SK-N-SH (cell line): ENCODE measurements around the gene ZNF516. TPM values are rescaled to one million over a fixed set of nuclear protein-coding genes. Genes with fewer than 3 reads are reported as not detected.

Experiments used
- CTCF ChIA-PET: fragments of 300-600, 350-600 bp; formaldehyde crosslinking; extraction: SDS; loops from one replicate; lab custom pipeline; 2021; lab: Yijun Ruan, JAX
- POLR2A ChIA-PET: fragments of 350-600 bp; sonication (Branson Sonifier 250); formaldehyde crosslinking; extraction: SDS; loops from one replicate; lab custom pipeline; 2020; ENCODE audit warnings: antibody characterized with exemption, inconsistent platforms; lab: Yijun Ruan, JAX
- DNase-seq: peaks from one replicate; pipeline ENCODE4 v3.0.0; 2012
- H2AFZ ChIP-seq: fragments of 200-600 bp; sonication (generic); 2 replicates; pipeline ENCODE4 v1.8.1; 2016; ENCODE audit warnings: antibody characterized with exemption, mild to moderate bottlenecking, low read depth
- H3F3A ChIP-seq: fragments of 200-600 bp; sonication (generic); replicated peaks from 2 replicates; pipeline ENCODE3; 2016; ENCODE audit warnings: antibody characterized with exemption, mild to moderate bottlenecking; ENCODE audit not compliant: insufficient read depth
- H3K27ac ChIP-seq, 2 experiments: fragments of 200-500 bp in 1 of 2; fragments of 200-600 bp in 1 of 2; sonication (Bioruptor generic) in 1 of 2; sonication (generic), shearing (Covaris generic) in 1 of 2; 2 replicates each; pipeline versions ENCODE4 v1.5.1 to v1.6.1; 2014 to 2016; ENCODE audit warnings: low read depth in 2 of 2, inconsistent platforms in 1 of 2, low read length in 1 of 2, mild to moderate bottlenecking in 1 of 2, mixed read lengths in 1 of 2
- H3K27me3 ChIP-seq: fragments of 200-600 bp; sonication (generic), shearing (Covaris generic); 2 replicates; pipeline ENCODE4 v1.6.1; 2016; ENCODE audit warnings: mixed run types; ENCODE audit not compliant: insufficient read depth
- H3K36me3 ChIP-seq, 2 experiments: fragments of 200-500 bp in 1 of 2; fragments of 200-600 bp in 1 of 2; sonication (Bioruptor generic) in 1 of 2; sonication (generic) in 1 of 2; replicated peaks in 1 of 2; 2 replicates each; pipeline versions ENCODE3 to v1.5.1; 2014 to 2016; ENCODE audit warnings: low read length in 1 of 2, mild to moderate bottlenecking in 1 of 2; ENCODE audit not compliant: insufficient read depth in 2 of 2, control insufficient read depth in 1 of 2
- H3K4me1 ChIP-seq, 2 experiments: fragments of 200-500 bp in 1 of 2; fragments of 200-600 bp in 1 of 2; sonication (Bioruptor generic) in 1 of 2; sonication (generic), shearing (Covaris generic) in 1 of 2; 2 replicates each; pipeline versions ENCODE4 v1.5.1 to v1.6.1; 2014 to 2016; ENCODE audit warnings: low read depth in 1 of 2, low read length in 1 of 2, mixed run types in 1 of 2; ENCODE audit not compliant: insufficient read depth in 2 of 2, control insufficient read depth in 1 of 2
- H3K4me2 ChIP-seq: fragments of 200-600 bp; sonication (generic), shearing (Covaris generic); 2 replicates; pipeline ENCODE4 v1.6.1; 2017; ENCODE audit warnings: mixed run types
- H3K4me3 ChIP-seq, 2 experiments: fragments of 200-500 bp in 1 of 2; fragments of 200-600 bp in 1 of 2; sonication (Bioruptor generic) in 1 of 2; sonication (generic), shearing (Covaris generic) in 1 of 2; 2 replicates each; pipeline versions ENCODE4 v1.5.1 to v1.8.1; 2014 to 2016; ENCODE audit warnings: low read depth in 2 of 2, inconsistent platforms in 1 of 2, low read length in 1 of 2, mild to moderate bottlenecking in 1 of 2, mixed read lengths in 1 of 2, moderate library complexity in 1 of 2
- H3K79me2 ChIP-seq: fragments of 200-600 bp; sonication (generic); 2 replicates; pipeline ENCODE4 v1.8.1; 2017; ENCODE audit warnings: mild to moderate bottlenecking; ENCODE audit not compliant: insufficient read depth
- H3K9ac ChIP-seq: fragments of 200-600 bp; sonication (generic); 2 replicates; pipeline ENCODE4 v1.6.1; 2017; ENCODE audit warnings: mixed run types
- H3K9me2 ChIP-seq: fragments of 200-600 bp; sonication (generic); 2 replicates; pipeline ENCODE4 v1.6.1; 2017; ENCODE audit warnings: mixed run types
- H3K9me3 ChIP-seq: fragments of 200-600 bp; sonication (generic); 2 replicates; pipeline ENCODE4 v1.6.1; 2017; ENCODE audit warnings: mixed run types, mild to moderate bottlenecking, moderate library complexity
- H4K20me1 ChIP-seq: fragments of 200-600 bp; sonication (generic); 2 replicates; pipeline ENCODE4 v1.6.1; 2017; ENCODE audit warnings: mild to moderate bottlenecking, mixed run types; ENCODE audit not compliant: insufficient read depth
- ELF1 ChIP-seq: IDR thresholded peaks from 2 replicates; pipeline ENCODE4 v1.4.0; 2012
- EZH2phosphoT487 ChIP-seq: fragments of 200-600 bp; sonication (generic); IDR thresholded peaks from 2 replicates; pipeline ENCODE4 v1.6.1; 2017; ENCODE audit warnings: low read depth, mixed run types, mild to moderate bottlenecking, antibody characterized with exemption, moderate library complexity, borderline replicate concordance
- FOSL2 ChIP-seq: IDR thresholded peaks from 2 replicates; pipeline ENCODE4 v1.4.0; 2012; ENCODE audit warnings: low read depth, mild to moderate bottlenecking, moderate library complexity, borderline replicate concordance
- FOXM1 ChIP-seq: IDR thresholded peaks from 2 replicates; pipeline ENCODE4 v1.4.0; 2012; ENCODE audit warnings: low read depth, mild to moderate bottlenecking
- MAX ChIP-seq: IDR thresholded peaks from 2 replicates; pipeline ENCODE4 v1.4.0; 2012; ENCODE audit warnings: low read depth
- MEF2A ChIP-seq: IDR thresholded peaks from 2 replicates; pipeline ENCODE4 v1.4.0; 2012; ENCODE audit warnings: low read depth, borderline replicate concordance
- NFIC ChIP-seq: IDR thresholded peaks from 2 replicates; pipeline ENCODE4 v1.4.0; 2012; ENCODE audit warnings: borderline replicate concordance
- PBX3 ChIP-seq: IDR thresholded peaks from 2 replicates; pipeline ENCODE4; 2012
- RCOR1 ChIP-seq: fragments of 150-350 bp; IDR thresholded peaks from 2 replicates; pipeline ENCODE4 v1.6.1; 2017; ENCODE audit warnings: antibody characterized with exemption, low read length
- RFX5 ChIP-seq: IDR thresholded peaks from 2 replicates; pipeline ENCODE4 v1.6.1; 2012; ENCODE audit warnings: mild to moderate bottlenecking, improper control_type of control experiment, low read length
- RXRA ChIP-seq: IDR thresholded peaks from 2 replicates; pipeline ENCODE4 v1.4.0; 2012; ENCODE audit warnings: low read depth, mild to moderate bottlenecking, borderline replicate concordance
- SMC3 ChIP-seq: IDR thresholded peaks from 2 replicates; pipeline ENCODE4 v1.6.1; 2012; ENCODE audit warnings: low read depth, low read length, improper control_type of control experiment
- TCF12 ChIP-seq: IDR thresholded peaks from 2 replicates; pipeline ENCODE4 v1.4.0; 2012
- TEAD4 ChIP-seq: IDR thresholded peaks from 2 replicates; pipeline ENCODE4 v1.4.0; 2012; ENCODE audit warnings: mild to moderate bottlenecking, borderline replicate concordance; ENCODE audit not compliant: insufficient read depth
- USF2 ChIP-seq: fragments of 150-350 bp; IDR thresholded peaks from 2 replicates; pipeline ENCODE4 v1.6.1; 2017; ENCODE audit warnings: antibody characterized with exemption, low read length, low read depth, borderline replicate concordance
- WGBS: methylation state at CpG from one replicate; pipeline ENCODE4 v1.1.6; 2017; ENCODE audit warnings: low lambda C conversion rate; 5-methylcytosine and 5-hydroxymethylcytosine counted together
- polyA plus RNA-seq, 3 experiments: library from polyadenylated mRNA; depleted of rRNA; stranded (reverse); fragments of >200 nt; gene quantifications; 2 replicates each; pipeline ENCODE4 v1.2.3, GENCODE V29; 2012
- TF ChIP-seq, protein P1 (sequence below): IDR thresholded peaks from 2 replicates; pipeline ENCODE4 v1.4.0; 2012; ENCODE audit warnings: low read depth, borderline replicate concordance
- TF ChIP-seq, protein P2 (sequence below): fragments of 200-600 bp; sonication (generic); IDR thresholded peaks from 2 replicates; pipeline ENCODE4 v1.6.1; 2017; ENCODE audit warnings: antibody characterized with exemption, mild to moderate bottlenecking, moderate library complexity

The ZNF516 gene
- polyA plus RNA-seq, 1 of the 3 experiments (the other 2 are of a cell fraction): 4.4 TPM

GRCh38 chr18:76323891-76324290, 171.2 kb downstream of the ZNF516 start:
- Histone ChIP-seq H3K4me1 (no peaks in the 10 kb centered on the region), H2AFZ (no peak overlapping the region), H3K27me3 (no peaks in the 10 kb centered on the region), H3K9me2 (no peaks in the 10 kb centered on the region), H3K36me3 (no peaks in the 10 kb centered on the region), H3K79me2 (no peaks in the 10 kb centered on the region), H4K20me1 (no peaks in the 10 kb centered on the region), H3K4me2 (no peak overlapping the region), H3K27ac (no peak overlapping the region), H3K9me3 (no peaks in the 10 kb centered on the region), H3F3A (no peaks in the 10 kb centered on the region), H3K9ac (no peak overlapping the region), H3K4me3 (no peak overlapping the region)
- no peak for TF ChIP-seq RXRA
- no peak for TF ChIP-seq MAX
- TF ChIP-seq RCOR1: no peak
- TF ChIP-seq SMC3: no peak
- no peak for TF ChIP-seq USF2
- no peak for TF ChIP-seq RFX5
- TF ChIP-seq PBX3: no peak
- TF ChIP-seq FOSL2: no peak
- no peak for TF ChIP-seq TCF12
- TF ChIP-seq, protein P1, sequence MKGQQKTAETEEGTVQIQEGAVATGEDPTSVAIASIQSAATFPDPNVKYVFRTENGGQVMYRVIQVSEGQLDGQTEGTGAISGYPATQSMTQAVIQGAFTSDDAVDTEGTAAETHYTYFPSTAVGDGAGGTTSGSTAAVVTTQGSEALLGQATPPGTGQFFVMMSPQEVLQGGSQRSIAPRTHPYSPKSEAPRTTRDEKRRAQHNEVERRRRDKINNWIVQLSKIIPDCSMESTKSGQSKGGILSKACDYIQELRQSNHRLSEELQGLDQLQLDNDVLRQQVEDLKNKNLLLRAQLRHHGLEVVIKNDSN: no peak
- TF ChIP-seq EZH2phosphoT487: no peak
- no peak for TF ChIP-seq NFIC
- TF ChIP-seq TEAD4: no peak
- no peak for TF ChIP-seq ELF1
- TF ChIP-seq FOXM1: no peak
- no peak for TF ChIP-seq MEF2A
- TF ChIP-seq, protein P2, sequence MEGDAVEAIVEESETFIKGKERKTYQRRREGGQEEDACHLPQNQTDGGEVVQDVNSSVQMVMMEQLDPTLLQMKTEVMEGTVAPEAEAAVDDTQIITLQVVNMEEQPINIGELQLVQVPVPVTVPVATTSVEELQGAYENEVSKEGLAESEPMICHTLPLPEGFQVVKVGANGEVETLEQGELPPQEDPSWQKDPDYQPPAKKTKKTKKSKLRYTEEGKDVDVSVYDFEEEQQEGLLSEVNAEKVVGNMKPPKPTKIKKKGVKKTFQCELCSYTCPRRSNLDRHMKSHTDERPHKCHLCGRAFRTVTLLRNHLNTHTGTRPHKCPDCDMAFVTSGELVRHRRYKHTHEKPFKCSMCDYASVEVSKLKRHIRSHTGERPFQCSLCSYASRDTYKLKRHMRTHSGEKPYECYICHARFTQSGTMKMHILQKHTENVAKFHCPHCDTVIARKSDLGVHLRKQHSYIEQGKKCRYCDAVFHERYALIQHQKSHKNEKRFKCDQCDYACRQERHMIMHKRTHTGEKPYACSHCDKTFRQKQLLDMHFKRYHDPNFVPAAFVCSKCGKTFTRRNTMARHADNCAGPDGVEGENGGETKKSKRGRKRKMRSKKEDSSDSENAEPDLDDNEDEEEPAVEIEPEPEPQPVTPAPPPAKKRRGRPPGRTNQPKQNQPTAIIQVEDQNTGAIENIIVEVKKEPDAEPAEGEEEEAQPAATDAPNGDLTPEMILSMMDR: no peak
- ChIA-PET CTCF (no interaction called here), POLR2A (no interaction called here)
- 78% methylated on average over 7 of the region's 7 CpGs for WGBS
- DNase-seq: no peak
